IMR-90 (cell line): ENCODE results near the gene TENT4B.

Experiments used
- CEBPB ChIP-seq: IDR thresholded peaks from 2 replicates; pipeline ENCODE4 v1.6.1; 2012; ENCODE audit warnings: low read depth, low read length, improper control_type of control experiment
- CHD1 ChIP-seq: IDR thresholded peaks from 2 replicates; pipeline ENCODE4 v1.6.1; 2012; ENCODE audit warnings: low read depth, low read length, improper control_type of control experiment
- CTCF ChIP-seq: conservative IDR thresholded peaks from 2 replicates; pipeline ENCODE4 v1.5.1; 2012; ENCODE audit warnings: mild to moderate bottlenecking, low read depth, low read length, improper control_type of control experiment
- ELK1 ChIP-seq: fragments of 150-350 bp; IDR thresholded peaks from 2 replicates; pipeline ENCODE4 v1.6.1; 2016; ENCODE audit warnings: low read depth, mild to moderate bottlenecking, low read length, moderate library complexity, borderline replicate concordance
- POLR2A ChIP-seq: IDR thresholded peaks from 2 replicates; pipeline ENCODE4 v1.6.1; 2012; ENCODE audit warnings: mild to moderate bottlenecking, low read depth, low read length
- RCOR1 ChIP-seq: IDR thresholded peaks from 2 replicates; pipeline ENCODE4 v1.6.1; 2012; ENCODE audit warnings: mild to moderate bottlenecking, low read length, improper control_type of control experiment; ENCODE audit not compliant: insufficient replicate concordance
- RFX5 ChIP-seq: IDR thresholded peaks from 2 replicates; pipeline ENCODE4 v1.8.0; 2012; ENCODE audit warnings: low read depth, mild to moderate bottlenecking, low read length, moderate library complexity

- TF ChIP-seq POLR2A (no peak), ELK1 (no peak), RFX5 (no peak), CTCF (no peak), CHD1 (no peak), CEBPB (no peak), RCOR1 (no peak)
Observed at GRCh38 chr16:50114357-50115129, 38.6 kb upstream of the TENT4B start.
